Measurements from ENCODE around the gene DDHD1. TPM values are rescaled to one million over a fixed set of nuclear protein-coding genes. Genes with fewer than 3 reads are reported as not detected.

DDHD1 gene
- total and polyA plus RNA-seq, 2 experiments from 2014 or later = 10.5 to 15.8 TPM

DNA sequence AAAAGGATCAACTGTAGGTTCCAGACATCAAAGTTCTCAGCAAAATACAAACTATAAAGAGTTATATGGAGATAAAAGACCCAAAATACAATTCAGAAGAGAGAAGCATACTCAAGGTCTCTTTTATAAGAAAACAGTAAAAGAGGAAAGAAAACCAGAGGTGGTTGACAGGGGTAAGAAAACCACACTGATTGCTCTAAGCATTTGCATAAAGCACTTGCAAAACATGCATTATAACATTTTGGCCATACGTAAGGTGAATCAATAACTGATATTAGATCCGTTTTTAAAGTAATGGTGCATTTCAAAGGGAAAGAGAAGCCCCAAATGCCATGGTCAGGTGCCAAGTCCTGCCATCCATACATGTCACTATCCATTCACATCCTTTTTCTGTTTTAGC is 5.9 kb downstream of the DDHD1 start:
- Histone ChIP-seq H3K9ac (no peak overlapping the region), H3K4me2 (ENCODE audit: unreplicated experiment) (no peak overlapping the region), H3K9me2 (ENCODE audit: insufficient read depth) (no peaks in the 10 kb centered on the region), H4K20me1 (ENCODE audit: insufficient read depth) (0 out of 2 replicates have a peak, but pooled peaks cover 10% of the 10 kb centered on the region), H2AFZ (no peak overlapping the region), H3K27me3 (replicated peaks; ENCODE audit: insufficient read depth) (no peaks in the 10 kb centered on the region), H3K4me1 (ENCODE audit: insufficient read depth) (peaks cover 9% of the 10 kb centered on the region; the same call in 1 of the 2 replicates), H3K9me3 (ENCODE audit: low read depth) (no peaks in the 10 kb centered on the region), H3K79me2 (ENCODE audit: insufficient read depth) (peaks cover 97% of the 10 kb centered on the region), H3K36me3 (ENCODE audit: low read depth) (no peaks in the 10 kb centered on the region), H3K27ac (no peak overlapping the region), H3F3A (ENCODE audit: insufficient read depth) (0 out of 2 replicates have a peak, but pooled peaks cover 5% of the 10 kb centered on the region), H3K4me3 (no peak overlapping the region)
- DNase-seq = no peak
- 75 to 84% methylated on average over 2 of the region's 2 CpGs for WGBS, 2 experiments (ENCODE audit: low coverage in 1 of 2, low lambda C conversion rate in 2 of 2, missing lambda C conversion rate in 2 of 2)
- TF ChIP-seq EZH2phosphoT487 (IDR thresholded peaks at IDR 0.05; ENCODE audit: insufficient read depth, low read depth) = no peak
- no peak for TF ChIP-seq EZH2 (IDR thresholded peaks at IDR 0.05; ENCODE audit: insufficient read depth, poor library complexity, severe bottlenecking)
- in situ Hi-C loops (cut with MboI) = no loop called here

DNA sequence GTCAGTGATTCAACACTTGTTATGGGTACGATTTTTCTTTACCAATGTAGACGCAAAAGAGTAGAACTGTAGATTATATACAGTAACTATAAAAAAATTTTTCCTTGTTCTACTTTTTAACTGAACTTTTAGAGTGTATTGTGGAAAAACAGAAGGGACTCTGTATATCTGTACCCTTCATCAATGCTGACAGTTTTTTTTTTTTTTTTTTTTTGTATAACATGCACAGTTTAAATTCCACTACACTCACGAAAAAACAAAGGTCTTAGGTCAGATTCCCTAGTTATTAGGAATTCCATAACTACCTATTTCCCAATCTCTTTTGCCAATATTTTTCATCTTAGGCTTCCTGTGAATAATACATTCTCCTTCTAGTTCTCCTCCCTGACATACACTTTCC is 6.4 kb downstream of the DDHD1 start:
- Histone ChIP-seq H3K27me3 (replicated peaks; ENCODE audit: insufficient read depth) (no peaks in the 10 kb centered on the region), H3K9me2 (ENCODE audit: insufficient read depth) (no peaks in the 10 kb centered on the region), H3K9me3 (ENCODE audit: low read depth) (no peaks in the 10 kb centered on the region), H3K4me3 (no peak overlapping the region), H3K79me2 (ENCODE audit: insufficient read depth) (peaks cover 100% of the 10 kb centered on the region), H3K4me2 (ENCODE audit: unreplicated experiment) (no peak overlapping the region), H3K36me3 (ENCODE audit: low read depth) (no peaks in the 10 kb centered on the region), H2AFZ (no peak overlapping the region), H3K9ac (no peak overlapping the region), H3K4me1 (ENCODE audit: insufficient read depth) (peaks cover 9% of the 10 kb centered on the region; the same call in 1 of the 2 replicates), H4K20me1 (ENCODE audit: insufficient read depth) (0 out of 2 replicates have a peak, but pooled peaks cover 10% of the 10 kb centered on the region), H3F3A (ENCODE audit: insufficient read depth) (0 out of 2 replicates have a peak, but pooled peaks cover 5% of the 10 kb centered on the region), H3K27ac (no peak overlapping the region)
- WGBS, 2 experiments (ENCODE audit: low coverage in 1 of 2, low lambda C conversion rate in 2 of 2, missing lambda C conversion rate in 2 of 2) = 66 to 72% methylated on average over 3 of the region's 3 CpGs
- no peak for DNase-seq
- in situ Hi-C loops (cut with MboI) = no loop called here
- TF ChIP-seq EZH2 (IDR thresholded peaks at IDR 0.05; ENCODE audit: insufficient read depth, poor library complexity, severe bottlenecking) (no peak), EZH2phosphoT487 (IDR thresholded peaks at IDR 0.05; ENCODE audit: insufficient read depth, low read depth) (no peak)

DNA sequence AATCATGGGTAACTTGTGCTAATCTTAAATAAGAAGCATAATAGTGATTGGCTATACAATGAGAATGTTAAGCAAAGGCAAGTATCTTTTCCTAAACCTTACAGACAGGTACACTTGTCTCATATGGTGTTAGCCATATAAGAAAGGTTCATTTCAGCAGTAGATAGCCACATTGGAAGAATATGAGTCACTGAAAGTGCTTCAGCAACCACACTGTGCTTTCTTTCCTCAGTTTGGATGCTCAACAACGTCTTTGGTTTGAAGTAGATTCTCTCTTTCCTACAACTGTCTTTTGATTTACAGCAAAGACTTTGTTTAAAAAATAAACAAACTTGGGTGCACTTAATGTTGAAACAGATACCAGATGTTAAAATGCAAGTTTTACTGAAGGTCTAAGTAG is 8.9 kb downstream of the DDHD1 start:
- Histone ChIP-seq H3K27me3 (replicated peaks; ENCODE audit: insufficient read depth) (no peaks in the 10 kb centered on the region), H3K4me2 (ENCODE audit: unreplicated experiment) (no peak overlapping the region), H3F3A (ENCODE audit: insufficient read depth) (0 out of 2 replicates have a peak, but pooled peaks cover 5% of the 10 kb centered on the region), H3K9me2 (ENCODE audit: insufficient read depth) (no peaks in the 10 kb centered on the region), H4K20me1 (ENCODE audit: insufficient read depth) (no peaks in the 10 kb centered on the region), H3K79me2 (ENCODE audit: insufficient read depth) (peaks cover 100% of the 10 kb centered on the region), H3K9ac (no peak overlapping the region), H3K4me1 (ENCODE audit: insufficient read depth) (no peaks in the 10 kb centered on the region), H3K36me3 (ENCODE audit: low read depth) (no peaks in the 10 kb centered on the region), H3K27ac (no peak overlapping the region), H3K9me3 (ENCODE audit: low read depth) (no peaks in the 10 kb centered on the region), H2AFZ (no peak overlapping the region), H3K4me3 (no peak overlapping the region)
- TF ChIP-seq EZH2phosphoT487 (IDR thresholded peaks at IDR 0.05; ENCODE audit: insufficient read depth, low read depth) (no peak), EZH2 (IDR thresholded peaks at IDR 0.05; ENCODE audit: insufficient read depth, poor library complexity, severe bottlenecking) (no peak)
- in situ Hi-C loops (cut with MboI) = no loop called here
- 94 to 97% methylated on average over 1 of the region's 1 CpG for WGBS, 2 experiments (ENCODE audit: low coverage in 1 of 2, low lambda C conversion rate in 2 of 2, missing lambda C conversion rate in 2 of 2)
- no peak for DNase-seq

DNA sequence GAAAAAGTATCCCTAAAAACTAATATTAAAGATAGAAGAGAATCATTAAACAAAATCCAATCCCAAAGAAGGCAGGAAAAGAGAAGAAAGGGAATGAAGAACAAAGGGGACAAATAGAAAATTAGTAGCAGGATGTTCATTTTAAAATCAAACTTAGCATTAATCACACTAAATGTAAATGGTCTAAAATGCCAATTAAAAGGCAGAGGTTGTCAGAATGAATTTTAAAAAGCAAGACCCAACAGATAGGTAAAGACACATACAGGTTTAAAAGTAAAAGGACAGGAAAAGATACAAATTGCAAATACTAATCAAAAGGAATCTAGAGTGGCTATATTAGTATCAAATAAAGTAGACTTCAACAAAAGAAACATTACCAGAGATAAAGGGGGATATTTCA is 12.5 kb downstream of the DDHD1 start:
- H3K27me3 ChIP-seq (replicated peaks; ENCODE audit: insufficient read depth) = no peaks in the 10 kb centered on the region
- H3K79me2 ChIP-seq (ENCODE audit: insufficient read depth) = peaks cover 100% of the 10 kb centered on the region
- no peak overlapping the region for H3K4me2 ChIP-seq (ENCODE audit: unreplicated experiment)
- TF ChIP-seq EZH2phosphoT487 (IDR thresholded peaks at IDR 0.05; ENCODE audit: insufficient read depth, low read depth) (no peak), EZH2 (IDR thresholded peaks at IDR 0.05; ENCODE audit: insufficient read depth, poor library complexity, severe bottlenecking) (no peak)
- in situ Hi-C loops (cut with MboI) = no loop called here
- no peak overlapping the region for H3K9ac ChIP-seq
- H3K4me1 ChIP-seq (ENCODE audit: insufficient read depth) = no peaks in the 10 kb centered on the region
- H2AFZ ChIP-seq = no peak overlapping the region
- H3K27ac ChIP-seq = no peak overlapping the region
- H3K9me2 ChIP-seq (ENCODE audit: insufficient read depth) = no peaks in the 10 kb centered on the region
- H3K36me3 ChIP-seq (ENCODE audit: low read depth) = peaks cover 6% of the 10 kb centered on the region; the same call in 1 of the 2 replicates
- peaks cover 2% of the 10 kb centered on the region; the same call in 1 of the 2 replicates for H4K20me1 ChIP-seq (ENCODE audit: insufficient read depth)
- DNase-seq = no peak
- no peak overlapping the region for H3K4me3 ChIP-seq
- H3F3A ChIP-seq (ENCODE audit: insufficient read depth) = no peaks in the 10 kb centered on the region
- no peaks in the 10 kb centered on the region for H3K9me3 ChIP-seq (ENCODE audit: low read depth)

Data from GM23248 (cell line).